Activated gamma-delta T cell (primary cell): ENCODE data around the gene TMCO4.

Source experiments
- DNase-seq: peaks from one replicate; lab custom pipeline; 2025; lab: John Stamatoyannopoulos, UW

Gene TMCO4

GRCh38 chr1:19775831-19776230 lies 23.9 kb downstream of the TMCO4 start:
- no peak for DNase-seq

GRCh38 chr1:19775317-19775716 lies 24.4 kb downstream of the TMCO4 start:
- DNase-seq = no peak

- DNase-seq = no peak
These were observed 25.4 kb downstream of the TMCO4 start for GRCh38 chr1:19774180-19774785.

- no peak for DNase-seq
These were observed 26.2 kb downstream of the TMCO4 start for GRCh38 chr1:19773485-19773884.

GRCh38 chr1:19772053-19772452 lies 27.7 kb downstream of the TMCO4 start:
- no peak for DNase-seq

- DNase-seq = no peak
These were observed 28.4 kb downstream of the TMCO4 start for GRCh38 chr1:19771350-19771749.

- no peak for DNase-seq
These were observed 29.1 kb downstream of the TMCO4 start for GRCh38 chr1:19770436-19771190.

- no peak for DNase-seq
These were observed 30.3 kb downstream of the TMCO4 start for GRCh38 chr1:19769211-19769932.

GRCh38 chr1:19768353-19769210 lies 31.1 kb downstream of the TMCO4 start:
- no peak for DNase-seq

- no peak for DNase-seq
These were observed 34.1 kb downstream of the TMCO4 start for GRCh38 chr1:19765623-19766022.

GRCh38 chr1:19764848-19765247 lies 34.9 kb downstream of the TMCO4 start:
- no peak for DNase-seq

- DNase-seq = no peak
These were observed 37.4 kb downstream of the TMCO4 start for GRCh38 chr1:19762175-19762779.

- no peak for DNase-seq
These were observed 40.0 kb downstream of the TMCO4 start for GRCh38 chr1:19759740-19760089.

- DNase-seq = no peak
These were observed 41.4 kb downstream of the TMCO4 start for GRCh38 chr1:19758227-19758830.

- DNase-seq = no peak
These were observed 42.1 kb downstream of the TMCO4 start for GRCh38 chr1:19757641-19758040.

GRCh38 chr1:19756480-19756879 lies 43.2 kb downstream of the TMCO4 start:
- no peak for DNase-seq

GRCh38 chr1:19754482-19754881 lies 45.2 kb downstream of the TMCO4 start:
- DNase-seq = no peak

GRCh38 chr1:19752083-19752696 lies 47.5 kb downstream of the TMCO4 start:
- no peak for DNase-seq

GRCh38 chr1:19750882-19751276 lies 48.8 kb downstream of the TMCO4 start:
- DNase-seq = no peak

- no peak for DNase-seq
These were observed 49.4 kb downstream of the TMCO4 start for GRCh38 chr1:19750101-19750881.
